ENCODE data around the gene MEF2A.

- TF ChIP-seq POLR2A (IDR thresholded peaks at IDR 0.05; ENCODE audit: low read depth, low read length): no peak
- TF ChIP-seq TAF1 (IDR thresholded peaks at IDR 0.05; ENCODE audit: low read depth, low read length): no peak
Measured at GRCh38 chr15:99632521-99632920, 66.7 kb downstream of the MEF2A start.
